Eye (tissue), 1 donor: ENCODE data around the gene NAA38.
"Not testable (repeated sequence)": the region's sequence is repeated elsewhere in the genome, so short reads cannot be mapped to it uniquely, and the experiment has no call there.

Source experiments
- DNase-seq: peaks from one replicate; pipeline ENCODE4 v3.0.0-alpha.2; 2015

Gene NAA38

DNA sequence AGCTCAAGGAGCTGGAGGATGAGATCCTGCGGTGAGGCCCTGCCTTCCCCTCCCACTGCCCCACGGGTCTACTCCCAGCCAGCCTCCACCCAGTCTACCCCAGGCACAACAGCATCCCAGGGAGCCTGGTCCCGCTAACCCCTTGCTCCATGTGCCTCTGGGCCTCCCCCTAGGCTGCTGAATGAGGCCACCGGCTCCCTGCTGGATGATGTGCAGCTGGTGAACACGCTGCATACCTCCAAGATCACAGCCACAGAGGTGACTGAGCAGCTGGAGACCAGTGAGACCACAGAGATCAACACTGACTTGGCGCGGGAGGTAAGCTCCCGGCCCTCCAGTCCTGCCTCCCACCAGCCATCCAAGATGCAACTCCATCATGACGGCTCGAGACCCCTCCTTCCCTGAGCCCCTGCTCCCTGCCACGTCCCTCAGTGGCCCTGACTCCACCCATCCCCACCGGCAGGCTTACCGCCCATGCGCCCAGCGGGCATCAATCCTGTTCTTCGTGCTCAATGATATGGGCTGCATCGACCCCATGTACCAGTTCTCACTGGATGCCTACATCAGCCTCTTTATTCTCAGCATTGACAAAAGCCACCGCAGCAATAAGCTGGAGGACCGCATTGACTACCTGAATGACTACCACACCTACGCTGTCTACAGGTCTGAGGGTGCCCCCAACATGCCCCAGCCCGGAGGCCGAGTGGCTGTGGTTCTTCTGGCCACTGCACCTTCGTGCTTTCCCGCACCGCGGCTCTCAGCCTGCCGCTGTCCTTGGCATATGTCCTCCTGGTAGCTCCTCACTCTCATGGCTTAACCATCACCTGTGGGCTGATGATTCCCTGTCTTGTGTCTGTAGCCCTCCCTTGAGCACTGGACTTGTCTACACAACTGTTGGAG lies 38.4 kb downstream of the NAA38 start:
- DNase-seq: no peak

DNA sequence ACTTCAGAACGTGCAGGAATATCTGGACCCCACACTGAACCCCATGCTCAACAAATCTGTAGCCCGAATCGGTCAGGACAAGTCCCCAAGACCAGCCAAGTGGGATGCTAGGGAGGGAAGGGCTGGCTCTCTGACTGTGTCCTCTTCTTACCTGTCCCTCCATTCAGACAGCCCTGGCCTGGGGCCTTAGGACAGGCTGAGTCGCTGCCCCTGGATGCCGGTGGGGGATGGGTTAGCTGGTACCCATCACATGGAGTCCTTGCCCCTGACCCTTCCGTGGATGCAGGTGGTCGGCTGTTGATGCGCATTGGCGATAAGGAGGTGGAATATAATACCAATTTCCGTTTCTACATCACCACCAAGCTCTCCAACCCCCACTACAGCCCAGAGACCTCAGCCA lies 39.3 kb downstream of the NAA38 start:
- no peak for DNase-seq

DNA sequence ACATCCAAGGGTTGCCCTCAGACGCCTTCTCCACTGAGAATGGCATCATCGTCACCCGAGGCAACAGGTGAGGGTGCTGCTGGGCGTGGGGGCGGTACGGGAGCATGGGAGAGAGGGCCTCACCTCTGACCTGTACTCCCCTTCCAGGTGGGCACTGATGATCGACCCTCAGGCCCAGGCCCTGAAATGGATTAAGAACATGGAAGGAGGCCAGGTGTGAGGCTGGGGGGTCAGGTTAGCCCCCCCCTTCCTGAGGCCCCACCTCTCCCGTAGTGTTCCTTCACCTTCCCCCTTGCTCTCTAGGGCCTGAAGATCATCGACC lies 39.8 kb downstream of the NAA38 start:
- DNase-seq: no peak

DNA sequence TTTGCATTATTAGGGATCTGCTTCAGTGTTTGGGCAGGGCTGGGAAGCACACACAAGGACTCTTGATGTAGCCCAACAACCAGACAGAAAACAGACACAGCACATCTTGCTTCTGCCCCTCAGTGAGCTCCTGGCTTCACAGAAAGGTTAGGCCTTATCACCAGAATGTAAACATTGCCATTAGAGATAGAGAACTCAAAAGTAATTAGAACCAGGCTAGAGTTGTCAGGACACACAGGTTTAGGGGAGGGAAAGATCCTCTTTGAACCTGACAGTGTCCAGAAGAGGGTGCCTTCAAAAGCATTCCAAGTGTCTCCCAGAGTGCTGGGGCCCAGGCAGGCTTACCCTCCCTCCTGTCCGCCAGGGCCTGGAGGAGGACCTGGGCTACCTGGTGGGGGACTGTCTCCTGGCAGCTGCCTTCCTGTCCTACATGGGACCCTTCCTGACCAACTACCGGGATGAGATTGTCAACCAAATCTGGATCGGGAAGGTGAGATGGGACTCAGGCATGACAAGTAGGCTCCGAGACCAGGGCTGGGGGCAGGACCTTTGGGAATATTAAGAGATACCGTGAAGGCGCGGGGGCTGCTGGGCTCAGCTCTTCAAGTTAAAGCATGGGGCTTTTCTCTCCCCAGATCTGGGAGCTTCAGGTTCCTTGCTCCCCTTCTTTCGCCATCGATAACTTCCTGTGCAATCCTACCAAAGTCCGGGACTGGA lies 40.3 kb downstream of the NAA38 start:
- DNase-seq: no peak

DNA sequence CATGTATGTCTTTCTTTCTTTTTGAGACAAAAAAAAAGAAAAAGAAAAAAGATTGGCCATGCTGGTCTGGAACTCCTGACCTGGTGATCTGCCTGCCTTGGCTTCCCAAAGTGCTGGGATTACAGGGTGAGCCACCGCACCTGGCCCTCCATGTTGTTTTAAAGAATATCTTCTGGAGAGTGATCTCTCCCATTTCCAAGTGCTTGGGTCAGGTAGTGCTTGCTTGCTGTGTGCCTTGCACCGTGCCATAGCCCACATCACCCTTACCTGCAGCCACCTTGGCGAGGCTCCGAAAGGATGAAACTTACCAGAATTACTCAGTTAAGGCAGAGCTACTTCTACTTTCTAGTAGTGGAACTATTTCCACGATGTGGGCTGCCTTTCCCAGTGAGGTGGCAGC lies 42.4 kb downstream of the NAA38 start:
- no peak for DNase-seq

DNA sequence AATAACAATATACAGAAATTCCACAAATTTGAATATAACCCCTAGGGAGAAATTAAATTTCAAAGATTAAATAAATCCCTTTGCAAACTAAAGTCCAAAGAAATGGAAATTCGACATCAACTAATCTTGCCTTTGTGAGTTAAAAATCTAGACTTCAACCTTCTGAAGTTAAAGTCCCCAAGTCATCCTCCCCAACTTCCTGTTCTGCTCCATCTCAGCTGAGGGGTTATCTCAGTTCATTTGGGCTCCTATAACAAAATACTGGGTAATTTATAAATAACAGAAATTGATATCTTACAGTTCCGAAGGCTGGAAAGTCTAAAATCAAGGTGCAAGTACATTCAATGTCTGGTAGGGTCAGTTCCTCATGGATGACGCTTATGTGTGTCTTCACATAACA lies 46.1 kb downstream of the NAA38 start:
- DNase-seq: no peak

DNA sequence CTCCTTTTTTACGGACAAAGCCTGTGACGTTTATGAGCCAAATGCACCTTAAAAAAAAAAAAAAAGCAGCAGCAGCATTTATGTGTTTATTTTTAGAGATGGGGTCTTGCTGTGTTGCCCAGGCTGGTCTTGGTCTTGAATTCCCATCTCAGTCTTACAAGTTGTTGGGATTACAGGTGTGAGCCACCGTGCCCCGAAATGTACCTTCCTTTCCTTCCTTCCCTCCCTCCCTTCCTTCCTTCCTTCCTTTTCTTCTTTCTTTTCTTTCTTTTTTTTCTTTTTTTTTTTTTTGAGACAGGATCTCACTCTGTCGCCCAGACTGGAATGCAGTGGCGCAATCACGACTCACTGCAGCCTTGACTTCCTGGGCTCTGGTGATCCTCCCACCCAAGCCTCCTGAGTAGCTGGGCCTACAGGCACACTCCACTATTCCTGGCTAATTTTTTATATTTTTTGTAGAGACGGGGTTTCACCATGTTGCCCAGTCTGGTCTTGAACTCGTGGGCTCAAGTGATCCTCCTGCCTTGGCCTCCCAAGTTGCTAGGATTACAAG lies 47.5 kb downstream of the NAA38 start:
- not testable (repeated sequence) for DNase-seq

DNA sequence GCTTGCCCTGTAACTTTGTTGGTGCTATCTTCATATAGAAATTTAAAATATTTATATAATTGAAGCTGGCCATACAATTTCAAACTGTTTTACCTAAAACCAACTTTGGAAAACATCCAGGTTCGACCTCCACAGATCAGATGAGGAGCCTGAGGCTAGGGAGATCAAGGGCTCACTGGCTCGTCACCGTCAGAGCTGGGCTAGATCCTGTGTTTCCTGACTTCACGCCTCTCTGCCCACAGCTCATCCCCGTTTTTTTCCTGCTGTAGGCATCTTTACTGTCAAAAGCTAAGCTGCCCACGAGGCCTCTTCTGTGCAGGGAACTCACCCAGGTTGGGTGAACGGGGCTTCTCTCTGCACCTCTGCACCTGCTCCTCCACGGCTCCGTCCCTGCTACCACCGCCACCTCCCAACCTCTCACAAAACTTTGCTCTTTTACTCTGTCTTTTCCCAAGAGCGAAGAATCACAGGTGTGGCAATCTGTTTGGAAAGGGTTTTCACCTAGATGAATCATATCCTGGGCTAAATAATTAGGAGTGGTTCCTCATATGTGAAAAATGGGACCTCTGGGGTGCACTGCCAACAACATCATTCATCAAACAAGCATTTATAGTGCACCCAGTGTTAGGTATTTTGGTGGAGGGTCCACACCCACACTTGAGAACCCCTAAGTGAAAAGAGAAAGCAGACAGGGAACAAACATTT lies 48.1 kb downstream of the NAA38 start:
- no peak for DNase-seq

DNA sequence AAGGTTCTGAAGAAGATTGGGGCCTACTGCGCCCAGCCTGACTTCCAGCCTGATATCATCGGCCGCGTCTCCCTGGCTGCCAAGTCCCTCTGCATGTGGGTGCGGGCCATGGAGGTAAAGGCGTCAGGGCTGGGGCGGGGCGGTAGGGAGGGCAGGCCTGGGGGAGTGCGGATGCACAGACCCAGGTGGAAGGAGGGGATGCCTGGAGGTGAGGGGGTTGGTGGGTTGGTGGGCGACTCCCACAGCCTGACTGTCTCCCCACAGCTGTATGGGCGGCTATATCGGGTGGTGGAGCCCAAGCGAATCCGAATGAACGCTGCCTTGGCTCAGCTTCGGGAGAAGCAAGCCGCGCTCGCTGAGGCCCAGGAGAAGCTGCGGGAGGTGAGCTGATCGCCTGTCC lies 50.2 kb downstream of the NAA38 start:
- no peak for DNase-seq
